ENCODE data around the gene NEMF. TPM values are rescaled to one million over a fixed set of nuclear protein-coding genes. Genes with fewer than 3 reads are reported as not detected.
"Not testable (repeated sequence)": the region's sequence is repeated elsewhere in the genome, so short reads cannot be mapped to it uniquely, and the experiment has no call there.

NEMF gene
- total RNA-seq, 1 experiment from 2014 or later, result 67.6 TPM

- no peaks in the 10 kb centered on the region for H3K9me2 ChIP-seq (ENCODE audit: insufficient read depth)
- H3K79me2 ChIP-seq (ENCODE audit: low read depth), result no peaks in the 10 kb centered on the region
- intact Hi-C loops (cut with micrococcal nuclease; ENCODE audit: unreplicated experiment), result no loop called here
- no peak overlapping the region for H3K27ac ChIP-seq
- DNase-seq, result no peak
- no peaks in the 10 kb centered on the region for H3K27me3 ChIP-seq (ENCODE audit: insufficient read depth, low read depth)
- no peaks in the 10 kb centered on the region for H4K20me1 ChIP-seq (ENCODE audit: insufficient read depth)
- no peak overlapping the region for H3K4me2 ChIP-seq
- peaks cover 21% of the 10 kb centered on the region for H3F3A ChIP-seq (ENCODE audit: insufficient read depth, low read depth)
- no peak overlapping the region for H2AFZ ChIP-seq
- no peaks in the 10 kb centered on the region for H3K36me3 ChIP-seq (ENCODE audit: low read depth)
- ChIA-PET CTCF (interaction anchor here (0.6 to 0.8 kb wide), 3 partner anchors 12 to 133 kb away, joined by 3 to 7 read pairs (median 5); no protein-coding TSS in a partner anchor), POLR2A (ENCODE audit: unreplicated experiment) (no interaction called here)
- no peaks in the 10 kb centered on the region for H3K4me1 ChIP-seq (replicated peaks; ENCODE audit: insufficient read depth)
- no peak overlapping the region for H3K4me3 ChIP-seq
- no peak for TF ChIP-seq EZH2 (IDR thresholded peaks at IDR 0.05; ENCODE audit: low read depth)
- TF ChIP-seq CTCF (conservative IDR thresholded peaks at IDR 0.05), result no peak
- no TSS peak for BruUV-seq (replicated peaks)
- H3K9me3 ChIP-seq (ENCODE audit: insufficient read depth, low read depth), result no peaks in the 10 kb centered on the region
Observed at GRCh38 chr14:49876563-49877127, 24.1 kb upstream of the NEMF start.

DNA sequence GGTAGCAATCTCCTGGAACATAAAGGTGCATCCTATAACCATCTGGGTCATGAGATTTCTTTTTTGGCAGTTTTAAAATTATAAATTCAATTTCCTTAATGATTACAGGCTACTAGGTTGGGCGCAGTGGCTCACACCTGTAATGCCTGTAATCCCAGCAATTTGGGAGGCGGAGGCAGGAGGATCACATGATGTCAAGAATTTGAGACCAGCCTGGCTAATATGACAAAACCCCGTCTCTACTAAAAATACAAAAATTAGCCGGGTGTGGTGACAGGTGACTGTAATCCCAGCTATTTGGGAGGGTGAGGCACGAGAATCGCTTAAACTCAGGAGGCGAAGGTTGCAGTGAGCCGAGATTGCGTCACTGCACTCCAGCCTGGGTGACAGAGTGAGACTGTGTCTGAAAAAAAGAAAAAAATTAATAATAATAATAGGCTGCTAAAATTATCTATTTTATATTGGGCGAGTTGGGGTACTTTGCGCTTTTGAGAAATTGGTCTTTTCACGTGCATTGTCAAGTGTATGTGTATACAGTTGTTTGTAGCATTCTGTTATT is 23.1 kb upstream of the NEMF start:
- Histone ChIP-seq H4K20me1 (ENCODE audit: insufficient read depth) (no peaks in the 10 kb centered on the region), H3K4me3 (no peak overlapping the region), H3K36me3 (ENCODE audit: low read depth) (no peaks in the 10 kb centered on the region), H3F3A (ENCODE audit: insufficient read depth, low read depth) (peaks cover 15% of the 10 kb centered on the region), H2AFZ (no peak overlapping the region), H3K27me3 (ENCODE audit: insufficient read depth, low read depth) (no peaks in the 10 kb centered on the region), H3K4me1 (replicated peaks; ENCODE audit: insufficient read depth) (no peaks in the 10 kb centered on the region), H3K79me2 (ENCODE audit: low read depth) (no peaks in the 10 kb centered on the region), H3K27ac (no peak overlapping the region), H3K9me3 (ENCODE audit: insufficient read depth, low read depth) (no peaks in the 10 kb centered on the region), H3K4me2 (no peak overlapping the region), H3K9me2 (ENCODE audit: insufficient read depth) (no peaks in the 10 kb centered on the region)
- ChIA-PET POLR2A (ENCODE audit: unreplicated experiment) (interaction anchor here (0.6 kb wide), 1 partner anchor 13 kb away, joined by 3 read pairs; no protein-coding TSS in a partner anchor), CTCF (interaction anchor here (0.6 to 0.8 kb wide), 2 partner anchors 12 to 13 kb away, joined by 3 to 7 read pairs; no protein-coding TSS in a partner anchor)
- no peak for DNase-seq
- intact Hi-C loops (cut with micrococcal nuclease; ENCODE audit: unreplicated experiment), result no loop called here
- TF ChIP-seq EZH2 (IDR thresholded peaks at IDR 0.05; ENCODE audit: low read depth) (no peak), CTCF (conservative IDR thresholded peaks at IDR 0.05) (no peak)
- BruUV-seq (replicated peaks), result no TSS peak

DNA sequence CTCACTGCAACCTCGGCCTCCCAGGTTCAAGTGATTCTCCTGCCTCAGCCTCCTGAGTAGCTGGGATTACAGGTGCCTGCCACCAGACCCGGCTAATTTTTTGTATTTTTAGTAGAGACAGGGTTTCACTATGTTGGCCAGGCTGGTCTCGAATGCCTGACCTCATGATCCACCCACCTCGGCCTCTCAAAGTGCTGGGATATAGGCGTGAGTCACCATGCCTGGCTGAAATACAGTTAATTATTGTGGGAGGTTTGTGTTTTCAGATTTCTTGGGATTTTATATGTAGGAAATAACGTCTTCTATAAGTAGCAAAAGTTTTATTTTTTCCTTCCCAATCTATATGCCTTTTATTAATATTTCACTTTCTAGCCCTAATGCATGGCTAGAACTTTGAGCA is 21.0 kb upstream of the NEMF start:
- H3K4me2 ChIP-seq; H3F3A ChIP-seq (ENCODE audit: insufficient read depth, low read depth); POLR2A ChIA-PET (ENCODE audit: unreplicated experiment); H2AFZ ChIP-seq; H3K4me3 ChIP-seq; H3K27ac ChIP-seq; H3K27me3 ChIP-seq (ENCODE audit: insufficient read depth, low read depth); H3K36me3 ChIP-seq (ENCODE audit: low read depth); H4K20me1 ChIP-seq (ENCODE audit: insufficient read depth); H3K9me3 ChIP-seq (ENCODE audit: insufficient read depth, low read depth); H3K9me2 ChIP-seq (ENCODE audit: insufficient read depth); BruUV-seq (replicated peaks); DNase-seq; CTCF ChIA-PET; H3K79me2 ChIP-seq (ENCODE audit: low read depth); H3K4me1 ChIP-seq (replicated peaks; ENCODE audit: insufficient read depth); intact Hi-C loops (cut with micrococcal nuclease; ENCODE audit: unreplicated experiment): not testable (repeated sequence)

GRCh38 chr14:49870908-49871307 is 18.3 kb upstream of the NEMF start:
- ChIA-PET POLR2A (ENCODE audit: unreplicated experiment) (no interaction called here), CTCF (no interaction called here)
- Histone ChIP-seq H3K4me2 (no peak overlapping the region), H3K9me2 (ENCODE audit: insufficient read depth) (no peaks in the 10 kb centered on the region), H3F3A (ENCODE audit: insufficient read depth, low read depth) (peaks cover 7% of the 10 kb centered on the region), H3K27ac (no peak overlapping the region), H4K20me1 (ENCODE audit: insufficient read depth) (no peaks in the 10 kb centered on the region), H3K9me3 (ENCODE audit: insufficient read depth, low read depth) (no peaks in the 10 kb centered on the region), H3K36me3 (ENCODE audit: low read depth) (no peaks in the 10 kb centered on the region), H3K79me2 (ENCODE audit: low read depth) (peaks cover 7% of the 10 kb centered on the region; the same call in 1 of the 2 replicates), H3K4me3 (no peak overlapping the region), H2AFZ (no peak overlapping the region), H3K4me1 (replicated peaks; ENCODE audit: insufficient read depth) (peaks cover 14% of the 10 kb centered on the region), H3K27me3 (ENCODE audit: insufficient read depth, low read depth) (no peaks in the 10 kb centered on the region)
- TF ChIP-seq EZH2 (IDR thresholded peaks at IDR 0.05; ENCODE audit: low read depth) (no peak), CTCF (conservative IDR thresholded peaks at IDR 0.05) (no peak)
- no peak for DNase-seq
- no TSS peak for BruUV-seq (replicated peaks)
- intact Hi-C loops (cut with micrococcal nuclease; ENCODE audit: unreplicated experiment), result no loop called here
